GM19397 (cell line): ENCODE data around the gene SLC22A8.
"Not testable (repeated sequence)": the region's sequence is repeated elsewhere in the genome, so short reads cannot be mapped to it uniquely, and the experiment has no call there.

Experiments
- ATAC-seq: cut with Tn5 transposase; IDR thresholded peaks from one replicate; pipeline ENCODE4 v1.9.1; 2021; ENCODE audit warnings: mild to moderate bottlenecking, moderate library complexity; ENCODE audit not compliant: unreplicated experiment

The SLC22A8 gene

GRCh38 chr11:63015521-63016215 lies at the start of gene SLC22A8:
Gene SLC22A8 (minus strand): TSS chr11:63015841. CDS start chr11:63014958, 883 bp downstream.
- ATAC-seq = no peak

- not testable (repeated sequence) for ATAC-seq
Measured at GRCh38 chr11:63046203-63046602, 30.6 kb upstream of the SLC22A8 start.

GRCh38 chr11:63042596-63042995 lies 27.0 kb upstream of the SLC22A8 start:
- no peak for ATAC-seq

- ATAC-seq = no peak
Measured at GRCh38 chr11:63032457-63032856, 16.8 kb upstream of the SLC22A8 start.

- no peak for ATAC-seq
Measured at GRCh38 chr11:63023841-63024648, 8.4 kb upstream of the SLC22A8 start.

- ATAC-seq = no peak
Measured at GRCh38 chr11:63023222-63023814, 7.7 kb upstream of the SLC22A8 start.

GRCh38 chr11:63022441-63022840 lies 6.8 kb upstream of the SLC22A8 start:
- no peak for ATAC-seq

GRCh38 chr11:63020671-63021291 lies 5.1 kb upstream of the SLC22A8 start:
- ATAC-seq = no peak

- no peak for ATAC-seq
Measured at GRCh38 chr11:63019506-63019905, 3.9 kb upstream of the SLC22A8 start.

GRCh38 chr11:63017306-63017974 lies 1.8 kb upstream of the SLC22A8 start:
- ATAC-seq = no peak

- no peak for ATAC-seq
Measured at GRCh38 chr11:63014408-63015055, 1.1 kb downstream of the SLC22A8 start.

- ATAC-seq = no peak
Measured at GRCh38 chr11:63012839-63013238, 2.8 kb downstream of the SLC22A8 start.

GRCh38 chr11:63012430-63012829 lies 3.2 kb downstream of the SLC22A8 start:
- no peak for ATAC-seq

GRCh38 chr11:63010934-63011439 lies 4.7 kb downstream of the SLC22A8 start:
- no peak for ATAC-seq

- ATAC-seq = no peak
Measured at GRCh38 chr11:63007920-63008319, 7.7 kb downstream of the SLC22A8 start.

GRCh38 chr11:63001456-63001855 lies 14.2 kb downstream of the SLC22A8 start:
- no peak for ATAC-seq

- no peak for ATAC-seq
Measured at GRCh38 chr11:62999649-63000048, 16.0 kb downstream of the SLC22A8 start.

- ATAC-seq = no peak
Measured at GRCh38 chr11:62999156-62999555, 16.5 kb downstream of the SLC22A8 start.

- ATAC-seq = no peak
Measured at GRCh38 chr11:62996271-62996670, 19.4 kb downstream of the SLC22A8 start.

GRCh38 chr11:62994775-62995174 lies 20.9 kb downstream of the SLC22A8 start:
- ATAC-seq = no peak
